HG03469 (cell line): ENCODE measurements around the gene FAM50B.
"Not testable (repeated sequence)": the region's sequence is repeated elsewhere in the genome, so short reads cannot be mapped to it uniquely, and the experiment has no call there.

ENCODE experiments used
- ATAC-seq: cut with Tn5 transposase; IDR thresholded peaks from one replicate; pipeline ENCODE4 v1.9.1; 2021; ENCODE audit warnings: mild to moderate bottlenecking, moderate library complexity, moderate number of reproducible peaks; ENCODE audit not compliant: unreplicated experiment

Gene FAM50B

DNA sequence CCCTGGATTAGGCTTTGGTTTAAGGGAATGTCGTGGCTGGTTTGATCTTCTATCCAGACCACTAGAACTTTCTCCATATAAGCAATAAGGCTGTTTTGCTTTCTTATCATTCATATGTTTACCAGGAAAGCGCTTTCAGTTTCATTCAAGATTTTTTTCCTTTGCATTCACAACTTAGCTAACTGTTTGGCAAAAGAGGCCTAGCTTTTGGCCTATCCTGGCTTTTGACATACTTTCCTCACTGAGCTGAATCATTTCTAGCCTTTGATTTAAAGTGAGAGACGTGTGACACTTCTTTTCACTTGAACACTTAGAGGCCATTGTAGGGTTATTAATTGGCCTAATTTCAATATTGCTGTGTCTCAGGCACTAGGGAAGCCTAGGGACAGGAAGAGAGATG is 1.7 kb upstream of the FAM50B start:
- no peak for ATAC-seq

GRCh38 chr6:3848380-3848779 is 793 bp upstream of the FAM50B start:
- ATAC-seq: no peak

DNA sequence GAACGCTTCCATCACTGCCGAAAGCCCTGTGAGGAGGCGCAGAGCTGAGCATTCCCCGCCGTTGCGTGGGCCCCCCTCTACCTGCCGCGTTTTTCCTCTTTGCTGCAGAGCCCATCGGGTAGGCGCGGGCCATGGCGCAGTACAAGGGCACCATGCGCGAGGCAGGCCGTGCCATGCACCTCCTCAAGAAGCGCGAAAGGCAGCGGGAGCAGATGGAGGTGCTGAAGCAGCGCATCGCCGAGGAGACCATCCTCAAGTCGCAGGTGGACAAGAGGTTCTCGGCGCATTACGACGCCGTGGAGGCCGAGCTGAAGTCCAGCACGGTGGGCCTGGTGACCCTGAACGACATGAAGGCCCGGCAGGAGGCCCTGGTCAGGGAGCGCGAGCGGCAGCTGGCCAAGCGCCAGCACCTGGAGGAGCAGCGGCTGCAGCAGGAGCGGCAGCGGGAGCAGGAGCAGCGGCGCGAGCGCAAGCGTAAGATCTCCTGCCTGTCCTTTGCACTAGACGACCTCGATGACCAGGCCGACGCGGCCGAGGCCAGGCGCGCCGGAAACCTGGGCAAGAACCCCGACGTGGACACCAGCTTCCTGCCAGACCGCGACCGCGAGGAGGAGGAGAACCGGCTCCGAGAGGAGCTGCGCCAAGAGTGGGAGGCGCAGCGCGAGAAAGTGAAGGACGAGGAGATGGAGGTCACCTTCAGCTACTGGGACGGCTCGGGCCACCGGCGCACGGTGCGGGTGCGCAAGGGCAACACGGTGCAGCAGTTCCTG is 693 bp downstream of the FAM50B start:
- no peak for ATAC-seq

DNA sequence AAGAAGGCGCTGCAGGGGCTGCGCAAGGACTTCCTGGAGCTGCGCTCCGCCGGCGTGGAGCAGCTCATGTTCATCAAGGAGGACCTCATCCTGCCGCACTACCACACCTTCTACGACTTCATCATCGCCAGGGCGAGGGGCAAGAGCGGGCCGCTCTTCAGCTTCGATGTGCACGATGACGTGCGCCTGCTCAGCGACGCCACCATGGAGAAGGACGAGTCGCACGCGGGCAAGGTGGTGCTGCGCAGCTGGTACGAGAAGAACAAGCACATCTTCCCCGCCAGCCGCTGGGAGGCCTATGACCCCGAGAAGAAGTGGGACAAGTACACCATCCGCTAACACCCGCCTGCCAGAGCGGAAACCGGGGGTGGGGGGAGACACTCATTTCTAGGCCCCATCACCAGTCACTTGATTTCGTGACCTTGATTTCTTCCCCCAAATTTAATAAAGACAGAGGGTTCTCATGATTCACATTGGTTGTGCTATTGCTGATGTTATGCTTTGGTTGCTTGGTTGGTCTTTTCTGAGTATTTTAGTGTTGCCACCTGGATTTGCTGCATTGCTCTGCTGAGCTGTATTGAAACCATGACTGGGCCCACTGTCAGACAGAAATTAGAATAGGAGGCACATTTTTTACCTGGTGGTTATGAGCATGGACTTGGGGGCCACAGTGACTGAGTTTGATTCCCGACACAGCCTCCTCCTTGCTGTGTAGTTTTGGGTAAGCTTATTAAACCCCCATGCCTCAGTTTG is 1.5 kb downstream of the FAM50B start:
- no peak for ATAC-seq

DNA sequence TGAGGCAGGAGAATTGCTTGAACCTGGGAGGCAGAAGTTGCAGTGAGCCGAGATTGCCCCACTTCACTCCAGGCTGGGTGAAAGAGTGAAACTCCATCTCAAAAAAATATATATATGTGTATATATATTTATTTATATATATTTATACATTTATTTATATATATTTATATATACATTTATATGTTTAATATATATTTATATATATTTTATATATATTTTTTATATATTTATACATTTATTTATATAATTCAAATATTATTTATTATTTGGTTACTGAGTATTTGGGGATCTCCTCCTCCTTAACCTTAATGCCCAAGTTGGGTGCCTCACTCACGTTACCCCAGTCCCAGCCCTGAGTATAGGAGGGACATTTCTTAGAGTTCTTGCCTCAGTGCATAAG is 2.7 kb downstream of the FAM50B start:
- ATAC-seq: no peak

DNA sequence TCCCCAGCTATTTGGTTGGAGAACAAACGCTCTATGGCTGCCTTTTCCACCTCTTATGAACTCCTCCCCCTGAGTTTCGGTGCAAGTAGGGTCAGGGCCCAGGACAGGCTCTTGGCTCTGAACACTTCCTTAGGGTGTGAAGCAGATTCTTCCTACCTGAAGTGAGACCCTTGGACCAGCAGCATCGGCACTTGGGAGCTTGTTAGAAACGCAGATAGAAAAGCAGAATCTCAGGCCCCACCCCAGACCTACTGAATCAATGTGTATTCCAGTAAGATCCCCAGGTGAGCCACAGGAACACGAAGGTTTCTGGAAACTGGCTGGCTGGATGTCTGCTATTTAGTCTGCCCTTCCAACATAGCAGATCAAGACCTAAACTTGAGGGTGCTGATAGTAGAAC is 3.2 kb downstream of the FAM50B start:
- no peak for ATAC-seq

DNA sequence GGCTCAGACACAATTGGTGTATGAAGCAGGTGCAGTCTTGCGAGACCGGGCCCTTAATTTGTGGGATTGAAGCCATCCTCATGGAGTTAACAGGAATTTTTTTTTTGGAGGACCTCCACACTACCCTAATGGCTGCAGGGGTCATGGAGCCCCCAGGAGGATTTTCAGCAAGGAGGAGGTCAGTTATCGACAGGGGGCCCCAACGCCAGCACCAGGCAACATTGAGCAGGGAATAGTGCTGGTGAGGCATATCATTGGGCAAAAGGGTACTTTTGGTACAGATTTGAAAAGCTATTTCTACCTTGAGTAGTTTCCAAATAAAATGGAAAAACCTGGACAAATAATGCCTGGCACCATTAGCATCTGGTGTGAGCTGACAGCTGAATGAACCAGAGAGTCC is 6.7 kb downstream of the FAM50B start:
- no peak for ATAC-seq

- no peak for ATAC-seq
These were observed 7.4 kb downstream of the FAM50B start for GRCh38 chr6:3856576-3856975.

- no peak for ATAC-seq
These were observed 8.6 kb downstream of the FAM50B start for GRCh38 chr6:3857468-3858456.

- ATAC-seq: no peak
These were observed 10.8 kb downstream of the FAM50B start for GRCh38 chr6:3859878-3860552.

DNA sequence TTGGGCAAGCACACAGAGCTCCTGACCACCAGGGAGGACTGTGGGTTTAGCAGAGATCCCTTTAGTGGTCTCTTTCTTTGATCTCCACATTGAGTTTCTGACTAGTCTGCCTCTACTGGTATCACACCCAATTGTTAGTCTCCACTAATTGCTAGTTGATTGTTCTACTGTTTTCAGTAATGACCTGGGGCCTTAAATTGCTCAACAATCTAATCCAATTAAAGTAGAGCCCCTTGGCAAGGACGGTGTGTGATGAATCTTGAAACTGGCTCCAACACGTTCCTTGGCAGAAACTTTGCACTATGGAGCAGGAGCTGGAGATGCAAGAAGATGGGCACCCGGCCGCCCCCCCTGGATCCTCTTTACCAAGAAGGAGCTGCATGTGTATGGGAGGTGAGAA is 12.3 kb downstream of the FAM50B start:
- no peak for ATAC-seq

DNA sequence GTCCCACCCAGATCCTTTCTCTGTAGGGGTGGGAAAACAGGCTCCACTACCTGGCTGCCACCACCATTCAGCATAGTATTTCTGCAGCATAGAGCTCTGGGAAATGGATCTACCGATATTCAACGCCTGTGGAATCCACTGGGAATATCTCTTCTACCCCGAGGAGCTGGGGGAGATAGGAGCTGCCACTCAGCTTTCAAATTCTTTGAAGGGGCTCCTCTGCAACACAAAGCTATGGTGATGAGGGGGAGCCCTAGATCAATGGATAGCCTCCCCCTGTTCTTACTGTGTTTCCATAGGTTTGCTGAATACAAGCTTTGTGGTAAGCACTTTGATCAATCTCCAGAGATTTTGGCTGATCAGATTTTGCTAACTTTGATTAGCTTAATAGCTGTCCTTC is 12.9 kb downstream of the FAM50B start:
- ATAC-seq: no peak

DNA sequence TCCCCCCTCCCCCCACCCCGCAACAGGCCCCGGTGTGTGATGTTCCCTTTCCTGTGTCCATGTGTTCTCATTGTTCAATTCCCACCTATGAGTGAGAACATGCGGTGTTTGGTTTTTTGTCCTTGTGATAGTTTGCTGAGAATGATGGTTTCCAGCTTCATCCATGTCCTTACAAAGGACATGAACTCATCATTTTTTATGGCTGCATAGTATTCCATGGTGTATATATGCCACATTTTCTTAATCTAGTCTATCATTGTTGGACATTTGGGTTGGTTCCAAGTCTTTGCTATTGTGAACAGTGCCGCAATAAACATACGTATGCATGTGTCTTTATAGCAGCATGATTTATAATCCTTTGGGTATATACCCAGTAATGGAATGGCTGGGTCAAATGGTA is 14.1 kb downstream of the FAM50B start:
- not testable (repeated sequence) for ATAC-seq

- ATAC-seq: no peak
These were observed 16.3 kb downstream of the FAM50B start for GRCh38 chr6:3865463-3865862.

- no peak for ATAC-seq
These were observed 18.7 kb downstream of the FAM50B start for GRCh38 chr6:3867641-3868502.

- no peak for ATAC-seq
These were observed 19.4 kb downstream of the FAM50B start for GRCh38 chr6:3868544-3868943.

GRCh38 chr6:3869284-3869631 is 20.1 kb downstream of the FAM50B start:
- ATAC-seq: no peak

DNA sequence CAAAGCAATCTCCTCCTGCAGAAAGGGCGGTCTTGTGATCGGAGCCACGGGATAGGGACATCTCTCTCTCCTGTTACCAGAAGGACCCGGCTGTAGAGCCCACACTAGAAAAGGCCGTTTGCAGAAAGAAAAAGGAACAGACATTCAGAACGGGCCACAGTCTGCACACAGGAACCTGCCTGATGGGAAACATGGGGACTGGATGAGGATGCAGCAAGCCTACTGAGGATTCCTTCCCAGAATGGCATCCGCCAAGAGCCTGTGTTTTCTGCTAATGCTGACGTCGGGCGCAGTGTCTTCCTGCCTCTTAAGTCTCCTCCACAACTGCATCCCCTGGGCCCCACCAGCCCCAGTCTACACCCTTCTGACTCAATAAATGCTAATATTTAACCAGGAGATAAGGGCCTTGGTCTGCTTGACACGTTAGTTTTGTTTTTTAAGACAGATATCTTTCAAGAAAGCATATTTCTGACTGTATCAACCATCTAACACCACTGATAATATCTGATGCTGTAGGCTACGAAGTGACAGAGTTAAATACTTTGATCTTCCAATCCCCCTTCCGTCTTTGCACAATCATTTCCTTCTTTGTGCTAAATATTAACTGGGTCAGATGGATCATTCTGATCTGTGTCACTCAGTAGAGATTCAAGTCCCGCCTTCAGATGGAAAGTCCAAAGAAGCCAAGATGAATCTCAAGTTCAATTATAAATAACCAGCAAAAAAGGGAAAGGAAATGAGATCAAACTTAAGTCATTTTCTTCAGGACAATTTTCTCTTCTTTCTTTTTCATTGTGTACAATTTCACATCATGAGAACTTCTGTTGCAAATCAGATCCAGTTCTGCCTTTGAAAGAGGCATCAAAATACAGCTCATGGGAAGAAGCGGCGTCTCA is 20.7 kb downstream of the FAM50B start:
- ATAC-seq: no peak

DNA sequence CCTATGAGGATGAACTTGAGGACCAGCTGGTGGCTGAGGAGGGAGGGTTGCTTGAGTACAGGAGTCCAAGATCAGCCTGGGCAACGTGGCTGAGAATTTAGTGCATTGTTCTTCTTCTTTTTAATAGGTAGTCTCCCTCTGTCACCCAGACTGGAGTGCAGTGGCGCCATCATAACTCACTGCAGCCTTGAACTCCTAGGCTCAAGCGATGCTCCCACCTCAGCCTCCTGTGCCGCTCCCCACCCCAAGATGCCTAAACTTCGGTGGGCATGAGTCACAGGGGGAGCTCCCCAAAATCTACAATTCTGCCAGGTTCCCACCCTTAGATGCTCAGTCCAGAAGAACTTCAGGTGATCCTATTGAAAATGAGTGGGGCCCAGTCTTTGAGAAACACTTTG is 21.4 kb downstream of the FAM50B start:
- no peak for ATAC-seq
